Stomach (tissue), 4 donors: ENCODE measurements around the gene PRSS8.
"Not testable (repeated sequence)": the region's sequence is repeated elsewhere in the genome, so short reads cannot be mapped to it uniquely, and the experiment has no call there.

Experiments
- CTCF ChIP-seq, 7 experiments: fragments of 450-650 bp in 4 of 7; fragments of 200-600 bp in 3 of 7; sonication (generic) in 3 of 7; IDR thresholded peaks; one replicate each; pipeline ENCODE4 v1.5.1; 2016 to 2019; ENCODE audit warnings: antibody characterized with exemption in 7 of 7, control low read depth in 2 of 7, mild to moderate bottlenecking in 1 of 7
- POLR2A ChIP-seq, 4 donors: fragments of 450-650 bp; IDR thresholded peaks; one replicate each; pipeline ENCODE4 v1.6.1; 2016; ENCODE audit warnings: antibody characterized with exemption in 4 of 4, control low read depth in 2 of 4, mild to moderate bottlenecking in 1 of 4, moderate library complexity in 1 of 4
- POLR2AphosphoS5 ChIP-seq, 3 donors: sonication (generic); formaldehyde crosslinking; IDR thresholded peaks; one replicate each; pipeline ENCODE4 v1.6.1; 2016; ENCODE audit warnings: antibody characterized with exemption in 3 of 3

GRCh38 chr16:31150976-31151375 lies 15.4 kb upstream of the PRSS8 start:
- not testable (repeated sequence) for TF ChIP-seq CTCF, POLR2AphosphoS5, POLR2A (IDR thresholded peaks at IDR 0.05)
